C4-2B (cell line): ENCODE results near the gene SRPK2.

Experiments
- CTCF ChIP-seq: fragments of 450-650 bp; conservative IDR thresholded peaks from 2 replicates; pipeline ENCODE4 v1.5.1; 2017; ENCODE audit warnings: mild to moderate bottlenecking
- ZFX ChIP-seq: fragments of 450-650 bp; IDR thresholded peaks from 2 replicates; pipeline ENCODE4 v1.6.1; 2017

GRCh38 chr7:105139381-105139780 is 249.3 kb downstream of the SRPK2 start:
- TF ChIP-seq CTCF: no peak
- TF ChIP-seq ZFX: no peak
